HG03378 (cell line): ENCODE data around the gene UBE2D1.

Source experiments
- ATAC-seq: cut with Tn5 transposase; IDR thresholded peaks from one replicate; pipeline ENCODE4 v1.9.1; 2021; ENCODE audit warnings: mild to moderate bottlenecking, moderate library complexity; ENCODE audit not compliant: unreplicated experiment

UBE2D1 gene

GRCh38 chr10:58334817-58335305 lies at the start of gene UBE2D1:
Gene UBE2D1 (plus strand): TSS chr10:58335006. CDS start chr10:58335202, 196 bp downstream.
- ATAC-seq = peak; percentile 90

GRCh38 chr10:58291538-58292174 lies 43.1 kb upstream of the UBE2D1 start:
- ATAC-seq = peak; percentile 92

GRCh38 chr10:58293989-58294388 lies 40.8 kb upstream of the UBE2D1 start:
- ATAC-seq = no peak

GRCh38 chr10:58299580-58299979 lies 35.2 kb upstream of the UBE2D1 start:
- peak; percentile 96 for ATAC-seq

- no peak for ATAC-seq
These were observed 34.1 kb upstream of the UBE2D1 start for GRCh38 chr10:58300676-58301075.

GRCh38 chr10:58302254-58302653 lies 32.6 kb upstream of the UBE2D1 start:
- ATAC-seq = no peak

GRCh38 chr10:58304099-58304633 lies 30.6 kb upstream of the UBE2D1 start:
- no peak for ATAC-seq

GRCh38 chr10:58305821-58306220 lies 29.0 kb upstream of the UBE2D1 start:
- ATAC-seq = no peak

GRCh38 chr10:58307676-58308075 lies 27.1 kb upstream of the UBE2D1 start:
- no peak for ATAC-seq

- ATAC-seq = no peak
These were observed 23.8 kb upstream of the UBE2D1 start for GRCh38 chr10:58311026-58311425.

GRCh38 chr10:58316874-58317273 lies 17.9 kb upstream of the UBE2D1 start:
- ATAC-seq = no peak

GRCh38 chr10:58318346-58318745 lies 16.5 kb upstream of the UBE2D1 start:
- no peak for ATAC-seq

- ATAC-seq = no peak
These were observed 15.2 kb upstream of the UBE2D1 start for GRCh38 chr10:58319599-58319998.

- no peak for ATAC-seq
These were observed 14.3 kb upstream of the UBE2D1 start for GRCh38 chr10:58320351-58321049.

GRCh38 chr10:58322072-58322834 lies 12.6 kb upstream of the UBE2D1 start:
- peak; percentile 95 for ATAC-seq

- no peak for ATAC-seq
These were observed 12.0 kb upstream of the UBE2D1 start for GRCh38 chr10:58322835-58323209.

- no peak for ATAC-seq
These were observed 7.8 kb upstream of the UBE2D1 start for GRCh38 chr10:58326967-58327381.

GRCh38 chr10:58328233-58328632 lies 6.6 kb upstream of the UBE2D1 start:
- ATAC-seq = no peak

- no peak for ATAC-seq
These were observed 4.4 kb upstream of the UBE2D1 start for GRCh38 chr10:58330431-58330830.

- no peak for ATAC-seq
These were observed 3.2 kb upstream of the UBE2D1 start for GRCh38 chr10:58331646-58332045.

- peak; percentile 35 for ATAC-seq
These were observed 650 bp downstream of the UBE2D1 start for GRCh38 chr10:58335306-58336005.
